ENCODE measurements around the gene SLC25A48.
A peak's percentile ranks its signal among the peaks of the same experiment; 100 is the strongest.

Gene SLC25A48

GRCh38 chr5:135874461-135874860 lies 40.0 kb downstream of the SLC25A48 start:
- H3K4me1 Mint-ChIP-seq: no peaks in the 10 kb centered on the region
- DNase-seq (no peak), ATAC-seq (replicated peaks) (no peak)
- H3K27me3 Mint-ChIP-seq: peaks cover 0 to 22% of the 10 kb centered on the region in 2 donors
- no peaks in the 10 kb centered on the region for H3K36me3 Mint-ChIP-seq
- no peak overlapping the region for H3K4me3 Mint-ChIP-seq
- no peak overlapping the region for H3K27ac Mint-ChIP-seq
- H3K9me3 Mint-ChIP-seq: no peaks in the 10 kb centered on the region

GRCh38 chr5:135875567-135875966 lies 41.1 kb downstream of the SLC25A48 start:
- H3K27ac Mint-ChIP-seq: no peak overlapping the region
- H3K4me3 Mint-ChIP-seq: no peak overlapping the region
- H3K4me1 Mint-ChIP-seq: no peaks in the 10 kb centered on the region
- DNase-seq (no peak), ATAC-seq (replicated peaks) (no peak)
- H3K9me3 Mint-ChIP-seq: no peaks in the 10 kb centered on the region
- no peaks in the 10 kb centered on the region for H3K36me3 Mint-ChIP-seq
- peaks cover 4 to 26% of the 10 kb centered on the region in 2 donors for H3K27me3 Mint-ChIP-seq

DNA sequence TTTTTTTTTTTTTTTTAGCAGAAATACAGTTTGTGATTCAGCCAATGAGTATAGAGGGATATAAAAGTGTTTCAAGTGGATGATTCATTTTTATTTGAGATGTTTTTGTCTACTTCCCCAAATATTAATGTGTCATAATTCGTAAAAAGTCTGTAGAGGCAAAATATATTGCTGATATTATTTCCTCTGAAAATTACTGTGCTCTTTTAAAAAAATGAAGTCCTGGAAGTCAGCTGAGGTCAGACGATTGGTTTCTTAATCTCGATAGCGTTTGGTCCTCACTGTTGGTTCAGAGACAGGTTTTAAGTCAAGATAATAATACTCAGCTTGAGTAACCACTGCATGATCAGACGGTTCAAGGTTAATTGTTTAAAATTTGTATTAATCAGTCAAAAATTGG lies 41.7 kb downstream of the SLC25A48 start:
- Mint-ChIP-seq H3K9me3 (no peaks in the 10 kb centered on the region), H3K4me1 (no peaks in the 10 kb centered on the region), H3K4me3 (no peak overlapping the region), H3K36me3 (no peaks in the 10 kb centered on the region), H3K27ac (no peak overlapping the region), H3K27me3 (peaks cover 9 to 32% of the 10 kb centered on the region in 2 donors)
- DNase-seq (no peak), ATAC-seq (replicated peaks) (no peak)

- Mint-ChIP-seq H3K4me3 (no peak overlapping the region), H3K4me1 (no peaks in the 10 kb centered on the region), H3K9me3 (no peaks in the 10 kb centered on the region), H3K27me3 (peaks cover 10 to 27% of the 10 kb centered on the region in 2 donors), H3K27ac (no peak overlapping the region), H3K36me3 (no peaks in the 10 kb centered on the region)
- DNase-seq: no peak
- peak in 1 of 2 donors; percentile 17 for ATAC-seq (replicated peaks)
Measured at GRCh38 chr5:135877570-135878155, 43.2 kb downstream of the SLC25A48 start.

- Mint-ChIP-seq H3K27me3 (peaks cover 14 to 25% of the 10 kb centered on the region in 2 donors), H3K36me3 (no peaks in the 10 kb centered on the region), H3K4me1 (no peaks in the 10 kb centered on the region), H3K27ac (no peak overlapping the region), H3K4me3 (no peak overlapping the region), H3K9me3 (no peaks in the 10 kb centered on the region)
- no peak for ATAC-seq (replicated peaks)
- no peak for DNase-seq
Measured at GRCh38 chr5:135878156-135878620, 43.7 kb downstream of the SLC25A48 start.

- no peak for DNase-seq
- no peaks in the 10 kb centered on the region for H3K36me3 Mint-ChIP-seq
- H3K9me3 Mint-ChIP-seq: no peaks in the 10 kb centered on the region
- no peaks in the 10 kb centered on the region for H3K4me1 Mint-ChIP-seq
- H3K27ac Mint-ChIP-seq: no peak overlapping the region
- H3K4me3 Mint-ChIP-seq: no peak overlapping the region
- H3K27me3 Mint-ChIP-seq: peaks cover 18 to 29% of the 10 kb centered on the region in 2 donors
- no peak for ATAC-seq (replicated peaks)
Measured at GRCh38 chr5:135879591-135879990, 45.1 kb downstream of the SLC25A48 start.

DNA sequence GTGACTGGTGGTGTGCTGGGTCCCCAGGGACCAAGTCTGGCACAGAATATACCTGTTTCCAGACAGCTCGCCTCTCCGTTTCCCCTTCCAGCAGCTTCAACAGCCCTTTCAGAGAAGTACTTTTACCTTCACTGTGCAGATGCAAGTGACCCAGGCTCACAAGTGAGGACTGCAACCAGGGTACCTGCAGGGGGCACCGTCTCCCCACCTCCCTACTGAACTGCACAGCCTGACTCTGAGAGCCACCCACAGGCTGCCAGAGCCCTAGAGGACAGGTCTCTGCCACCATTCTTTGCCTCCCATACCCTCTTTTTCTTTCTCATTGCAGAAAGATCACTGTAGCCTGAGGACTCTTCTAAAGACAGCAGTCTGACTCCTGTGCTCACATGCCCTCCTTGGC lies 45.8 kb downstream of the SLC25A48 start:
- H3K9me3 Mint-ChIP-seq: no peaks in the 10 kb centered on the region
- no peak overlapping the region for H3K4me3 Mint-ChIP-seq
- peak; percentile 36 to 39 for ATAC-seq (replicated peaks)
- no peak for DNase-seq
- no peak overlapping the region for H3K27ac Mint-ChIP-seq
- no peaks in the 10 kb centered on the region for H3K4me1 Mint-ChIP-seq
- H3K36me3 Mint-ChIP-seq: no peaks in the 10 kb centered on the region
- H3K27me3 Mint-ChIP-seq: peaks cover 22 to 30% of the 10 kb centered on the region in 2 donors

GRCh38 chr5:135880801-135881200 lies 46.3 kb downstream of the SLC25A48 start:
- ATAC-seq (replicated peaks) (no peak), DNase-seq (no peak)
- no peaks in the 10 kb centered on the region for H3K36me3 Mint-ChIP-seq
- H3K27me3 Mint-ChIP-seq: peaks cover 26 to 32% of the 10 kb centered on the region in 2 donors
- no peaks in the 10 kb centered on the region for H3K4me1 Mint-ChIP-seq
- no peak overlapping the region for H3K27ac Mint-ChIP-seq
- H3K4me3 Mint-ChIP-seq: no peak overlapping the region
- H3K9me3 Mint-ChIP-seq: no peaks in the 10 kb centered on the region

DNA sequence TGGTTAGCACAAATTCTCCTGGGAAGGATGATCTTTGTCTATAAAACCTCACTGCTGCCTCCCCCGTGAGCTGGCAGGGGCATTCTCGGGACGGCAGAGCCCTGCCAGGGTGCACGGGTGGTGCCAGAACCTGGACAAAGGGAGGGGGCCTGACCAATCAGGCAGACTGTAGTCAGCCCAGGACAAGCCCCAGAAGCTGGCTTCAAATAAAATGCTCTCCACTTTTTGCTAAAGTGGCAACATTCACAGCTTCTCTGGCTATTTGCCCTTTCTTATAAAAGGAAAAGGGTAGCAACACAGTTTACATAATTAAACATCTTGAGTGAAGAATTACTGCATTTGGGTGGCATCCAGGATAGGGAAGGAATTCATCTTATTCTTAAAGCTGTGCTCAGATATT lies 46.8 kb downstream of the SLC25A48 start:
- Mint-ChIP-seq H3K27ac (no peak overlapping the region), H3K36me3 (no peaks in the 10 kb centered on the region), H3K4me3 (no peak overlapping the region), H3K27me3 (peaks cover 26 to 32% of the 10 kb centered on the region in 2 donors), H3K9me3 (no peaks in the 10 kb centered on the region), H3K4me1 (no peaks in the 10 kb centered on the region)
- ATAC-seq (replicated peaks) (no peak), DNase-seq (no peak)

DNA sequence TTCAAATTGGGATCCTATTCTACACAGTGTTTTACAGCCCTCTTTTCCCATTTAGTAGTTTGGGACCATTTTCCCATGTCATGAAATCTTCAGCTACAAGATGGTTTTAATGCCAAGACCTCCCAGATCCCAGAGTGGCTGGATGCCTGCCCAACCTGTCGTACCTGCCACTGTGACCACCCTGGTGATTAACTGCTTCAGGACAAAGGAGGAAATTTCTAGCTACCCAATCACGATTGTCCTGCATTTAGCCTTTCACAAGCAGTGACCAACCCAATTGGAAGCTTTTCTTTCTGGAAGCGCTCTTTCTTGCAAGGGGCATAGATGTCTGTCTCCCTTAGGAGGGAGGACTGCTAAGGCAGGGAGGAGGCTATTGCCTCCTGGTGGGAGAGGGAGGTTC lies 47.4 kb downstream of the SLC25A48 start:
- Mint-ChIP-seq H3K27ac (no peak overlapping the region), H3K27me3 (peaks cover 26 to 32% of the 10 kb centered on the region in 2 donors), H3K4me3 (no peak overlapping the region), H3K4me1 (no peaks in the 10 kb centered on the region), H3K9me3 (no peaks in the 10 kb centered on the region), H3K36me3 (no peaks in the 10 kb centered on the region)
- DNase-seq (no peak), ATAC-seq (replicated peaks) (no peak)

- DNase-seq (no peak), ATAC-seq (replicated peaks) (no peak)
- Mint-ChIP-seq H3K27me3 (peaks cover 24 to 26% of the 10 kb centered on the region in 2 donors), H3K27ac (no peak overlapping the region), H3K4me1 (peaks cover 0 to 3% of the 10 kb centered on the region in 2 donors), H3K9me3 (no peaks in the 10 kb centered on the region), H3K36me3 (no peaks in the 10 kb centered on the region), H3K4me3 (no peak overlapping the region)
Measured at GRCh38 chr5:135883026-135883425, 48.6 kb downstream of the SLC25A48 start.

- Mint-ChIP-seq H3K4me1 (peaks cover 0 to 3% of the 10 kb centered on the region in 2 donors), H3K36me3 (no peaks in the 10 kb centered on the region), H3K27me3 (peaks cover 24 to 30% of the 10 kb centered on the region in 2 donors), H3K27ac (no peak overlapping the region), H3K9me3 (no peaks in the 10 kb centered on the region), H3K4me3 (no peak overlapping the region)
- ATAC-seq (replicated peaks) (no peak), DNase-seq (no peak)
Measured at GRCh38 chr5:135883441-135883840, 49.0 kb downstream of the SLC25A48 start.

GRCh38 chr5:135885031-135885430 lies 50.6 kb downstream of the SLC25A48 start:
- H3K9me3 Mint-ChIP-seq: no peaks in the 10 kb centered on the region
- H3K4me3 Mint-ChIP-seq: no peak overlapping the region
- no peaks in the 10 kb centered on the region for H3K36me3 Mint-ChIP-seq
- H3K4me1 Mint-ChIP-seq: peaks cover 0 to 3% of the 10 kb centered on the region in 2 donors
- ATAC-seq (replicated peaks) (no peak), DNase-seq (no peak)
- peaks cover 20 to 46% of the 10 kb centered on the region in 2 donors for H3K27me3 Mint-ChIP-seq
- H3K27ac Mint-ChIP-seq: no peak overlapping the region

GRCh38 chr5:135886136-135886535 lies 51.7 kb downstream of the SLC25A48 start:
- Mint-ChIP-seq H3K4me3 (no peak overlapping the region), H3K4me1 (peaks cover 0 to 3% of the 10 kb centered on the region in 2 donors), H3K9me3 (no peaks in the 10 kb centered on the region), H3K36me3 (no peaks in the 10 kb centered on the region), H3K27ac (no peak overlapping the region), H3K27me3 (peaks cover 11 to 39% of the 10 kb centered on the region in 2 donors)
- DNase-seq (no peak), ATAC-seq (replicated peaks) (no peak)

DNA sequence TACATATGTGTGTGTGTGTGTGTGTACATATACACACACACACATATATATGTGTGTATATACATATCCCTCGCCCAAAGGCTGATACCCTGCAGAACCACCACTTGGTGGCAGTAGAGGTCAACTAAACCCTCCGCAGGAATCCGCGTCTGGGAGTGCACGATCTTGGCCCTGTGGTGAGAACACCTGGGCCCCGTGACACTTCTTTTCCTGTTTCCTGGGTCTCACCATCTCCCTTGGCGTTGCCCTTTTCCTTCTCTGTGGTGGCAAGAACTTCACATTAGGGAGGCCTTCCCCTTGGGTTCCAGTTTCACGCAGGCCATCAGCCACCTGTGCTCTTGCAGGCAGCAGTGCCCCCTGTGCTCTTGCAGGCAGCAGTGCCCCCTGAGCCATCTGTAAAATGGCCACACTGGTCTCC lies 53.0 kb downstream of the SLC25A48 start:
- Mint-ChIP-seq H3K27ac (no peak overlapping the region), H3K4me3 (peak overlapping the region in 1 of 2 donors; percentile 33), H3K27me3 (peaks cover 14 to 38% of the 10 kb centered on the region in 2 donors), H3K36me3 (no peaks in the 10 kb centered on the region), H3K4me1 (peaks cover 0 to 3% of the 10 kb centered on the region in 2 donors), H3K9me3 (no peaks in the 10 kb centered on the region)
- peak; percentile 87 to 93 for ATAC-seq (replicated peaks)
- peak; percentile 45 for DNase-seq
